ENCODE results near the gene PDK2. TPM values are rescaled to one million over a fixed set of nuclear protein-coding genes. Genes with fewer than 3 reads are reported as not detected.

Gene PDK2
- 3.3 and 3.9 TPM in 2 replicates for total RNA-seq (2014; rRNA removed; shearing (Covaris generic))
- 5.8 and 6.9 TPM in 2 replicates for polyA plus RNA-seq (2015; cell fraction: cytosol; rRNA removed)
- 5.8 and 6.4 TPM in 2 replicates for polyA plus RNA-seq (2015; cell fraction: nucleus; rRNA removed)

DNA sequence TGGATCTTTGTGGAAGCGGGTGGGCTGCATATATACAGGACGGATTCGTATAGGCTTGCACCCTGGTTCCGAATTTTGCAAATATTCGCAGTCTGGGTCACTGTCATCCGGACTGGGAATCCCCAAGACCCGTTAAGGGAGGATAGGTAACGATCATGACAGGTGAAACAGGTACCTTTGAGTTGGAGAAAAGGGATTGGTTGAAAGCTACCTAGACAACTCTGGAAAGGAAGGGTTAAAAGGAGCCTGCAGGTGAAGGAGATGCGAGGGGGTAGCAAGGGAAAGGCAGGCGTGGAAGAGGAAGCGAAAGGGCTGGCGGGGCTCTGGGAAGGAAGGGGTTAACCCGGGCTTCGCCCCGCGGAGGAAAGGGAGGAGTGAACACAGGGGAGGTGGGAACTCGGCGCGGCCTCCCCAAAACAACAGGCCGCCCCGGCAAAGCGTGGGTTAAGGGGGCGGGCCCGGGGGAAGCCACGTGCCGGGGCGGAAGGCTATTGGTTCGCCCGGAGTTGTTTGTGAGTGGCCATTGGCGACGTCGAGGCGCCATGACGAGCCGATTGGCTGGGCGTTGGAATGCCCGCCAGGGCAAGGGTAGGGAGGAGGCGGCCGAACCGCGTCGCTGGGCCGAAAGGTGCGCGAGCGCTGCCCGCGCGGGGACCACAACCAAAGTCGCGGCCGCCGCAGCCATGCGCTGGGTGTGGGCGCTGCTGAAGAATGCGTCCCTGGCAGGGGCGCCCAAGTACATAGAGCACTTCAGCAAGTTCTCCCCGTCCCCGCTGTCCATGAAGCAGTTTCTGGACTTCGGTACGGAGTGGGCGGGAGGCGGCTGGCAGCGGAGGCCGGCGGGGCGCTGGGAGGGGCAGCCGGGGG is at the start of gene PDK2:
PDK2 (plus strand) TSS at position 599 of the 867 bp plus-strand sequence; CDS start at position 684, 85 bp downstream.
- peak; percentile 86 for DNase-seq (ENCODE audit: low read depth)

DNA sequence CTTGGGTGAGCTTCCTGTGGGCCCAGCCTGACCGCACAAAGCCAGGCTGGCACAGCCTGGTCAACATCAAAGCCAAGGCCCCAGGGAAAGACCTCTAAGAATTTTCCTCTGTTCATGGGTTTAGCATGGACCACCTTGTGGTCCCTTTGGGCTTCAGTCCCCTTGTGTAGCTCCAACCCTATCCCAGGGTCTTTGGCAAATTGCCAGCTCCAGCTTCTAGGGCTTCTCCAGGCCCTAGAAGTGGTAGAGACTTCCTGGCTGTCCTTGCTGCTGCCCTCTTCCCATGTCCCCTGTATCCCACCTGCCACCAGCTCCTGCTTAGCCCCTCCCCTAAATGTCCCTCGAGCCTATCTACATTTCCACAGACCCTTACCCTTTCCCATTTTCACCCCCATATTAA is 49.0 kb upstream of the PDK2 start:
- no peak for DNase-seq (ENCODE audit: low read depth)

- DNase-seq (ENCODE audit: low read depth) = no peak
These were observed 48.5 kb upstream of the PDK2 start for GRCh38 chr17:50046667-50047066.

- no peak for DNase-seq (ENCODE audit: low read depth)
These were observed 48.1 kb upstream of the PDK2 start for GRCh38 chr17:50047083-50047482.

DNA sequence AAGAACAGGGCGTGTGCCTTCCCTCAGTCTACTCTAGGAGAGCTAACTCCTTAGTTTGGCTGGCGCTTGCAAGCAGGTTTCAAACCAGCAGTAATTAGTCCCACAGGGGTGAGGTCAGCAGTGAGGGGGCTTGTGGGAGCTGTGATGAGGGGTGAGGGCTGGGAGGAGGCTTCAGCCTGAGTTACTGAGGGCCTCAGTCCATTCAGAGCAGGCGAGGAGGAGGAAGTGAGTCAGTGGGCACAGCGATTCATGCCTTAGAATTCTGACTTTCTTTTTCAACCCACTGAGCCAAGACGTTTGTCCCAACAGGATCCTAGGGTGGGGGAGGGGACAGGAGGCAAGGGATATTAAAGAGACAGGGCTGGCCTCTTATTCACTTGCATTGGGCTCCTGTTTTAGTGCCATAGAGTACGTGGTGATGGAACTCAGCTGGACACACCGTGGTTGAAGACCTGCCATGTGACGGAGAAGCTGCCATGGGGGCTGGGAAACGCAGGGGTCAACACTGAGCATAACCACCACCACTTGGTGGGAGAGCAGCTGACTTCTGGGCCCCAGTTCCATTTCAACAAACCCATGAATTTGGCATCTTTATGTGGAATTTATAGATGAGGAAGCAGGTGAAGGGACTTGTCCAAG is 47.5 kb upstream of the PDK2 start:
- DNase-seq (ENCODE audit: low read depth) = peak; percentile 100

DNA sequence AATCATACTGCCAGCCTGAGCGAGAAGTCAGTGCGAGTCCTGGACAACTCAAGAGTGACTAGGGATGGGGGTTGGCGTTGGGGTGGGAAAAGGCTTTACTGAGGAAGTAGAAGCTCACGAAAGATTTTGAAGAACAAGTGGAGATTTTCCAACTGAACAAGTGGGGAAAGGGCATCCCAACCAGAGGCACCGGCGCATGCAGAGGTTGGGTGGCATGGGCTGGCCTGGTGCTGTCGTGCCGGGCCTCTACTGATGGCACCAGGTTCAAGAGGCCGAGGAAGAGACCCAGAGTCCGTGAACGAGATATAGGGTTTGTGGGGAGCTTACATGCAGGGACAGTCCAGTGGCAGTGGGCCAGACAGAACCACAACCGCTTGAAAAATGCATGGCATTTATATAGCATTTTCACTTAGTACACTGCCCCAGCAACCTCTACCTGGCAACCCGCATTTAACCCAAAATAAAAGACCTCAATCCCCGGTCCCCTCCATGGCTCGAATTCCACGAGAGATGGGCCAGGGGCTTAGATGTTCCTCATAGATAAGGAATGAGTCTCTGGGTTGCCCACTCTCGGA is 46.9 kb upstream of the PDK2 start:
- DNase-seq (ENCODE audit: low read depth) = no peak

- no peak for DNase-seq (ENCODE audit: low read depth)
These were observed 46.2 kb upstream of the PDK2 start for GRCh38 chr17:50048988-50049387.

GRCh38 chr17:50049636-50050035 is 45.5 kb upstream of the PDK2 start:
- peak; percentile 54 for DNase-seq (ENCODE audit: low read depth)

DNA sequence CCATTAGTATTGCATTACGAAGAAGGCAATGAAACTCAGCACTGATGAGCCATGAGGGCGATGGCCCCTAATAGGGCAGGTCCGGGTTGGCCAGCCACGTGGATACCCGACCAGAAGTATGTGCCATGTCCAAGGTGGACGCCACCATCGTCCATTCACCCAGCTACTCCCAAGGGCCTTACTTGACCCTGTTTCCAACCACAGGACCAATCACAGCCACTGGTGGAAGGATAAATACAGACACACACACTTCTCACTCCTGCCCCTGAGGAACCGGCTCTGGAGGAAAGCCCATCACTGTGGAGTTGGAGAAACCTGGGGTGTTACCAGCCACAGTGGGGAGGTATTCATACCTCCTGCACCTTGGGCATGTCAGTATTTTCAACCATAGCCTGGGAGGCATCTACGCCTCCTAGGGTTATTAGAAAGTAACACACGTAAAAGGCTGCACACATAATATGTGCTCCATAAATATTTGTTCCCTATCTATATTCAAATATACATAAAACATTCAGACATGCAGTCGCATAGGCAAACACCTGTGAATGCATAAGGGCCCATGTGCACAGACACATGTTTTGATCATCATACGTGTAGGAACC is 44.6 kb upstream of the PDK2 start:
- DNase-seq (ENCODE audit: low read depth) = no peak

DNA sequence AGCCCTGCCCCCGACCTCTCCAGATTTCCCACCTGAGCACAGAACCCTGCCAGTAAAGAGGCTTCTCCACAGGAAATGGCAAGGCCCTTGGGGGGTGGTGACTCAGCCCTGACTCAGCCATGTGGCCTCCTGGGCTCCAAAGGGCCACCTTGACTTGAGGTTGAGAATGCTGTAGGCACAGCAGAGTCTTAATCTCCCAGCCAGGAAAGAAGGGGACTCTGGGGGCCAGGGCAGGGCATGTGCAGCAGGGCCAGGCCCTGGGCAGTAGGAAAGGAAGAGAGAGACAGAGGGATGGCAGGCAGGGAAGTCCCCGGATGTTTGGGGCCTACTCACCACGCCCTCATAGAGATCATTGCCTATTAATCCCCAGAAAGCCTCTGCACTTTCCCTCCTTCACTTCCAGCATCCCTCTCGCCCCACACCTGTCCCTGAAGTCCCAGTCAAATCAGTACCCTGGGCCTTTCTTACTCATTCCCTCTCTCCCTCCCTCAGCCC is 44.0 kb upstream of the PDK2 start:
- peak; percentile 100 for DNase-seq (ENCODE audit: low read depth)

- DNase-seq (ENCODE audit: low read depth) = no peak
These were observed 43.5 kb upstream of the PDK2 start for GRCh38 chr17:50051606-50052005.

- no peak for DNase-seq (ENCODE audit: low read depth)
These were observed 42.8 kb upstream of the PDK2 start for GRCh38 chr17:50052241-50052796.

DNA sequence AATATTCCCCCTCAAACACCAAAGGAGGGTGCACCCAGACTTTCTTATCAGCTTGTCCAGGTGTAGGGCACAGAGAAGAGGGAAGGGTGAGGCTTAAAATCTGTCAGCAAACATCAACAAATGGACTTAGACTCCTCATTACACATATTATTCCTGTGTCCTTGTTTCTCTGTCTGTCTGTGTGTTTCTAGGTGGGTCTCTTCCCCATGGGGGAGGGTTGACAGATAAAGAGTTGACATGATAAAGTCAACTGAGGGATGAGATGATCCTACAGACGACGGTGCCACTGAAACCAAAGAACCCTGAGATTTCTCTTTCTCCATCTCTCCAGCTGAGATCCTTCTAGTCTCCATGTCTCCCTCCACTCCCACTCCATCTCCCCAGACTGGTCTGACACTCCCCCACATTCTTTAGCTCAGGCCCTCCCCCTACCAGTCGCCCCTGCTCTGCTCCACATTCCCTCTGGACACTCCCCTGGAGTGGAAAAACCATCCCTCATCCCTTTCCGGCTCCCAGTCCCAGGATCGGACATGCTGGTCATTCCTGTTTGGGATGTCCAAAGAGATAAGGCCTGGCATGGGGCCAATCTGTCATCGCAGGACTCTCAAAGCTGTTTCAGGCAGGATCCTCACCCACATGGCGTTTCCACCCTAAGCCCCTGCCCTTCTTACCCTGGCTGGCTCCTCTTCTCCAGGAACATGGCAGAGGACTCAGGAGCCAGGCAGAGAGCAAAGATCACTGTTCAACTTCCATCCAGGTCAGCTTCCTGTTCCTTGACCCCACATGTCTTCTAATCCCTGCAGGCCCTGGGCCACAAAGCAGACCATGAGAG is 42.1 kb upstream of the PDK2 start:
- DNase-seq (ENCODE audit: low read depth) = peak; percentile 23

DNA sequence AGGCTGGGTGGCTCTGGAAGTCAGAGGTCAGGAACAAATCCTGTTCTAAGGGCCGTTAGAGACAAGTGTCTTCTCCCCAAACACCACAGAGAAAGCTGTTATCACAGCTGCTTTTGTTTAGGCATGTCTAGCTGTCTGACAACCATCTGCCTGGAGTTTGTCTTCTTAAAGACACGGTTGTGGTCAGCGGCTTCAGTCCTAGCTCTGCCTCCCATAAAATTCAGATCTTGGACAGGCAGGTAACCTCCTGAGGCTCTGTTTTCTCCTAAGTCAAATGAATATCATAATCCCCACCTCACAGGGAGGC is 41.5 kb upstream of the PDK2 start:
- DNase-seq (ENCODE audit: low read depth) = no peak

DNA sequence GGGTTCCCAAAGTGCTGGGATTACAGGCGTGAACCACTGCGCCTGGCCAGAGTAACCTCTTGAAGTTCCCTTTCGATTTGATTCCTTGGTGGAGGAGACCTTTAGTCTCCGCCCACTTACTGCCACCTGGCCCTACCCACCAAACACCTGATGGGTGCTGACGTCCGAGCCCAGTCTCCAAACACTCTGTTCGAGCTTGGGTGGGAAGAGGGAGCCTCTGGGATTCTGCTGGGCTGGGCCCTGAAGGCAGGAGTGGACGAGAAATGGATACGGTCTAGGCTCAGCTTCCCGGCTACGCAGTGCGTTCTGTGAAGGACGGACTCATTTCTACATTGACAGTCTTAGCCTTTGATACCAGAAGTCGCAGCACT is 40.1 kb upstream of the PDK2 start:
- peak; percentile 59 for DNase-seq (ENCODE audit: low read depth)

GRCh38 chr17:50055426-50056216 is 39.5 kb upstream of the PDK2 start, which contains the start of gene ITGA3:
ITGA3 (plus strand) TSS chr17:50056110; CDS start chr17:50056440, 330 bp downstream.
- DNase-seq (ENCODE audit: low read depth) = peak; percentile 98

DNA sequence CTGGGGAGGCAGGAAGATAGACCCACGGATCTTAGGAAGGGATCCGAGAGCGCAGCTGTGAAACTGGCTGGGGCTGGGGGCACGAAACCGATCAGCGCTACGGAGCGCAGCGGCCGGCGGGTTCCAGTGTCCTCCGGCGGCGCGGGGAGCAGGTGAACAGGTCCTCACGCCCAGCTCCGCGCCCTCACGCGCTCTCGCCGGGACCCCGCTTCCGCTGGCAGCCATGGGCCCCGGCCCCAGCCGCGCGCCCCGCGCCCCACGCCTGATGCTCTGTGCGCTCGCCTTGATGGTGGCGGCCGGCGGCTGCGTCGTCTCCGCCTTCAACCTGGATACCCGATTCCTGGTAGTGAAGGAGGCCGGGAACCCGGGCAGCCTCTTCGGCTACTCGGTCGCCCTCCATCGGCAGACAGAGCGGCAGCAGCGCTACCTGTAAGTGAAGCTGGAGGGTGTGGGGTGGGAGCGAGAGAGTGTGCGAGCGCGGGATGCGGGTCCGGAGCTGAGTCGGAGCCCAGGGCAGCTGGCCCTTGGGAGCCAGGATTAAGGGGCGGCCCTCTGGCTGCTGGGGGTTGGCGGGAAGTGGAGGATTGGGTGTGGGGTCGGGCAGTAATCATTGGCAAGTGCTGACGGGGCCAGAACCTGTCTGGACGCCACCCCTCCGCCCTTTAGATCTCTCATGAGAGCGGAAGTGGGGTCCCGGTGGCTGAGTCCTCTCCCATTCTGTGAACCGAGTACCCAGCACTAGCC is 38.8 kb upstream of the PDK2 start:
- peak; percentile 75 for DNase-seq (ENCODE audit: low read depth)

DNA sequence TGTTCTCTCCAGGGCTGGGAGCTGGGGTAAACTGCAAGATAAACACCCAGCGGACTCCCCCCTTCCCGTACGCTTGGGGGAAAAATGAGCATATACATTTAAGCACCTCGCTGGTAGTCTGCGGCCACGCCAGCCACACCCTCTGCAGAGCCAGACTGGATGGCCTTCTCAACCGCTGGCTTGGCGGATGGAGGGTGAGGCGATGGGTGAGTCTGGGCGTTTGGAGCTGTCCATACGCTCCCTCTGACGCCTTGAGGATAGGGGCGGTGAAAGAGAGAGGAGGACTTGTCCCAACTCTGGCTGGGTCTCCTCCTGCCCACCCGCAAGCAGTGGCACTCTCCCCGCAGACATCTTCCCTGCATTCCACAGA is 38.2 kb upstream of the PDK2 start:
- no peak for DNase-seq (ENCODE audit: low read depth)

- no peak for DNase-seq (ENCODE audit: low read depth)
These were observed 37.6 kb upstream of the PDK2 start for GRCh38 chr17:50057521-50057991.
